ENCODE data around the gene FRMPD1. TPM values are rescaled to one million over a fixed set of nuclear protein-coding genes. Genes with fewer than 3 reads are reported as not detected.

FRMPD1 gene
- polyA plus RNA-seq, 2 of the 4 experiments (the other 2 are of a cell fraction): 0.01 TPM; not detected in 1

DNA sequence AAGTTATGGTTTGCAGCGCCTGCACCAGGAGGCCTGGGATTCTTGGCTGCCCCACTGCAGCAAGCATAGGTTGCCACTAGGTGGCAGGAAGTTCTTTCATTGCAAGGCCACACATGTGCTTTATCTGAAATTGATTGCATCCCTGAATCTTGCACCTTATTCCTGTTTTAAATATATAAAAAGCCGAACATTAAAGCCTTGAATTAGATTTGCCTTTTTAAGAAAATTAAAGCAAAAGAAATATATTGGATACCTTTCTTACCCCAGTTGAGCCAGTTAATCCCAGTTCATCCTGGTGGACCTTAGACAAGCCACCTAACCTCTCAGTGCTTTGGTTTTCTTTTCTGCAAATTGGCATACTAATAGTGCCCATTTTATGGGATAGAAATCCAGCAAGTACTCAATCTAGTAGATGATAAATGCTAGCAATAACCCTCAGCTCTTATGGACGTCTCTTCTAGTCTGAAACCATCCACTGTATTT lies 96.6 kb downstream of the FRMPD1 start:
- FAIRE-seq: peak; percentile 13
- TF ChIP-seq MYC (IDR thresholded peaks at IDR 0.05; ENCODE audit: borderline replicate concordance, low read length) (0 out of 2 replicates have a peak, but pooled peaks have one; percentile 72), RAD21 (conservative IDR thresholded peaks at IDR 0.05 in 1 of 2, IDR thresholded peaks at IDR 0.05 in 1 of 2) (peak; percentile 78 to 84), RFX5 (IDR thresholded peaks at IDR 0.05) (no peak), SMC3 (IDR thresholded peaks at IDR 0.05) (peak; percentile 64), RNF2 (IDR thresholded peaks at IDR 0.05; ENCODE audit: borderline replicate concordance, low read depth) (no peak), CEBPB (IDR thresholded peaks at IDR 0.05) (no peak), ZSCAN20 (CRISPR knock-in tag; IDR thresholded peaks at IDR 0.05) (no peak), FOSL2 (IDR thresholded peaks at IDR 0.05) (no peak), FOSL2 (CRISPR knock-in tag; IDR thresholded peaks at IDR 0.05) (no peak)
- TF ChIP-seq, protein P1, sequence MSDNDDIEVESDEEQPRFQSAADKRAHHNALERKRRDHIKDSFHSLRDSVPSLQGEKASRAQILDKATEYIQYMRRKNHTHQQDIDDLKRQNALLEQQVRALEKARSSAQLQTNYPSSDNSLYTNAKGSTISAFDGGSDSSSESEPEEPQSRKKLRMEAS (IDR thresholded peaks at IDR 0.05): peak; percentile 71
- TF ChIP-seq, protein P2, sequence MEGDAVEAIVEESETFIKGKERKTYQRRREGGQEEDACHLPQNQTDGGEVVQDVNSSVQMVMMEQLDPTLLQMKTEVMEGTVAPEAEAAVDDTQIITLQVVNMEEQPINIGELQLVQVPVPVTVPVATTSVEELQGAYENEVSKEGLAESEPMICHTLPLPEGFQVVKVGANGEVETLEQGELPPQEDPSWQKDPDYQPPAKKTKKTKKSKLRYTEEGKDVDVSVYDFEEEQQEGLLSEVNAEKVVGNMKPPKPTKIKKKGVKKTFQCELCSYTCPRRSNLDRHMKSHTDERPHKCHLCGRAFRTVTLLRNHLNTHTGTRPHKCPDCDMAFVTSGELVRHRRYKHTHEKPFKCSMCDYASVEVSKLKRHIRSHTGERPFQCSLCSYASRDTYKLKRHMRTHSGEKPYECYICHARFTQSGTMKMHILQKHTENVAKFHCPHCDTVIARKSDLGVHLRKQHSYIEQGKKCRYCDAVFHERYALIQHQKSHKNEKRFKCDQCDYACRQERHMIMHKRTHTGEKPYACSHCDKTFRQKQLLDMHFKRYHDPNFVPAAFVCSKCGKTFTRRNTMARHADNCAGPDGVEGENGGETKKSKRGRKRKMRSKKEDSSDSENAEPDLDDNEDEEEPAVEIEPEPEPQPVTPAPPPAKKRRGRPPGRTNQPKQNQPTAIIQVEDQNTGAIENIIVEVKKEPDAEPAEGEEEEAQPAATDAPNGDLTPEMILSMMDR (IDR thresholded peaks at IDR 0.05): peak; percentile 87
- TF ChIP-seq, protein P3, sequence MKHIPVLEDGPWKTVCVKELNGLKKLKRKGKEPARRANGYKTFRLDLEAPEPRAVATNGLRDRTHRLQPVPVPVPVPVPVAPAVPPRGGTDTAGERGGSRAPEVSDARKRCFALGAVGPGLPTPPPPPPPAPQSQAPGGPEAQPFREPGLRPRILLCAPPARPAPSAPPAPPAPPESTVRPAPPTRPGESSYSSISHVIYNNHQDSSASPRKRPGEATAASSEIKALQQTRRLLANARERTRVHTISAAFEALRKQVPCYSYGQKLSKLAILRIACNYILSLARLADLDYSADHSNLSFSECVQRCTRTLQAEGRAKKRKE (CRISPR knock-in tag; IDR thresholded peaks at IDR 0.05; ENCODE audit: low read depth): no peak
- TF ChIP-seq, protein P4, sequence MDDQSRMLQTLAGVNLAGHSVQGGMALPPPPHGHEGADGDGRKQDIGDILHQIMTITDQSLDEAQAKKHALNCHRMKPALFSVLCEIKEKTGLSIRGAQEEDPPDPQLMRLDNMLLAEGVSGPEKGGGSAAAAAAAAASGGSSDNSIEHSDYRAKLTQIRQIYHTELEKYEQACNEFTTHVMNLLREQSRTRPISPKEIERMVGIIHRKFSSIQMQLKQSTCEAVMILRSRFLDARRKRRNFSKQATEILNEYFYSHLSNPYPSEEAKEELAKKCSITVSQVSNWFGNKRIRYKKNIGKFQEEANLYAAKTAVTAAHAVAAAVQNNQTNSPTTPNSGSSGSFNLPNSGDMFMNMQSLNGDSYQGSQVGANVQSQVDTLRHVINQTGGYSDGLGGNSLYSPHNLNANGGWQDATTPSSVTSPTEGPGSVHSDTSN (IDR thresholded peaks at IDR 0.05): no peak
- Histone ChIP-seq H3K27ac (no peak overlapping the region), H3K9me3 (no peaks in the 10 kb centered on the region), H3K4me1 (no peaks in the 10 kb centered on the region), H3K4me3 (no peak overlapping the region), H3K4me2 (no peak overlapping the region)
- POLR2A ChIA-PET: no interaction called here
- peak; percentile 87 to 94 for ATAC-seq
- 25% methylated on average over 3 of the region's 3 CpGs for WGBS (ENCODE audit: missing lambda C conversion rate)
- CTCF ChIA-PET: interaction anchor here (0.7 to 2.1 kb wide), 12 partner anchors 10 to 694 kb away, joined by 3 to 11 read pairs (median 4); partner anchors contain the start of gene DCAF10
- peak; percentile 72 to 85 for DNase-seq (ENCODE audit: low read depth in 1 of 2, low spot score in 1 of 2)

DNA sequence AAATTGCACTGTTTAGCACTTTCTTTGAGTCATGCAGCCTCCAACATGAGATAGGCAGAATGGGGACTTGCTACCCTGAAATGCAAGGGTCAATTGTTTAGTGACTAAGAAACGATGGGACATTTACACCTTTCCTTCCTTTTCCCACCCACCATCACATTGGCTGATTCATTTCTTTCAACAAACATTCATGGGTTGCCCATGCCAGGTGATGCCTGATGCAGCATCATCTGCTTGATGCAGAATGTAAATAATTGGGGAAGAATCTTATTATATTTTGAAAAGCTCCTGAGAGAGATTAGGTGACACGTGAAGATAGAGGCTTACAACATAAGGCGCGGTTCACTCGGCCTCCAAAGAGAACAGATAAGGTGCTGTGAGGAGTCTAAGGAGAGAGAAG lies 98.4 kb downstream of the FRMPD1 start:
- WGBS (ENCODE audit: missing lambda C conversion rate): 77% methylated on average over 5 of the region's 5 CpGs
- FAIRE-seq: no peak
- no peak overlapping the region for H3K4me3 ChIP-seq

DNA sequence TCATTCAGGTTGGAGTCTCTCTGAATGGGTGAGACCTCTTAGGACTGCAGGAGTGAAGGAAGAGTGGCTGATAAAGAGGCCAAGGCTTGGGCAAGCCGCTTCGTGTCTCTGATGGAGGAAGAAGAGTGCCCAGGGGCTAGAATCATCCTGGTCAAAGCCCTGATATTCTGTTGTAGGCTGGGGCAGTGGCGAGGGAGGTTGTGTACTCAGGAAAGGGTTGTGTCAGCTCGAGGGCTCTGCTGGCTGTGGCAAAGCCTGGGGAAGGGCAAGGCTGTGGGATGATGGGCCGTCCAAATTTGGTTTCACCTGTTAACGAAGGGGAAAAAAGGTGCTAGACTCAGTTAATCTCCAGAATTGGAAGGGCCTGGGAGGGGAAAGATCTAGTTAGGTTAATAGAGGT lies 100.4 kb downstream of the FRMPD1 start:
- peaks cover 8% of the 10 kb centered on the region; the same call in 1 of the 3 replicates for H3K4me1 ChIP-seq
- H3K27ac ChIP-seq: no peak overlapping the region
- ChIA-PET POLR2A (interaction anchor here (0.6 to 0.7 kb wide), 2 partner anchors 46 to 99 kb away, joined by 3 to 4 read pairs; no protein-coding TSS in a partner anchor), CTCF (no interaction called here)
- no peak for ATAC-seq
- DNase-seq (ENCODE audit: low read depth in 1 of 2, low spot score in 1 of 2): no peak
- no peaks in the 10 kb centered on the region for H3K9me3 ChIP-seq
- no peak for FAIRE-seq
- H3K4me3 ChIP-seq: no peak overlapping the region
- WGBS (ENCODE audit: missing lambda C conversion rate): 76% methylated on average over 6 of the region's 6 CpGs
- H3K4me2 ChIP-seq: no peak overlapping the region
- TF ChIP-seq PHF8 (IDR thresholded peaks at IDR 0.05; ENCODE audit: borderline replicate concordance, low read depth) (no peak), MAFK (IDR thresholded peaks at IDR 0.05; ENCODE audit: partially characterized antibody) (no peak), CHD2 (IDR thresholded peaks at IDR 0.05; ENCODE audit: low read length, partially characterized antibody) (no peak), JUNB (IDR thresholded peaks at IDR 0.05) (no peak), POLR2AphosphoS2 (conservative IDR thresholded peaks at IDR 0.05; ENCODE audit: low read length) (no peak), CHD4 (IDR thresholded peaks at IDR 0.05; ENCODE audit: borderline replicate concordance) (no peak), CBX8 (IDR thresholded peaks at IDR 0.05) (no peak), NR3C1 (IDR thresholded peaks at IDR 0.05) (no peak), MAZ (IDR thresholded peaks at IDR 0.05; ENCODE audit: borderline replicate concordance, low read depth, low read length) (no peak), SMC3 (IDR thresholded peaks at IDR 0.05) (no peak), MYC (IDR thresholded peaks at IDR 0.05; ENCODE audit: borderline replicate concordance, low read length) (no peak), HOXA7 (CRISPR knock-in tag; IDR thresholded peaks at IDR 0.05) (no peak), ZC3H11A (IDR thresholded peaks at IDR 0.05) (no peak), ESRRA (IDR thresholded peaks at IDR 0.05; ENCODE audit: borderline replicate concordance, low read length) (no peak), NPAS2 (CRISPR knock-in tag; IDR thresholded peaks at IDR 0.05; ENCODE audit: borderline replicate concordance) (no peak), SREBF2 (IDR thresholded peaks at IDR 0.05) (no peak), RCOR1 (IDR thresholded peaks at IDR 0.05; ENCODE audit: low read depth, low read length) (no peak)
- TF ChIP-seq, protein P1 (IDR thresholded peaks at IDR 0.05): no peak

More for the DNA sequence above, 98.4 kb downstream of the FRMPD1 start:
- ChIA-PET CTCF (interaction anchor here (1.2 to 2.1 kb wide), 2 partner anchors 14 to 52 kb away, joined by 3 to 8 read pairs; partner anchors contain the start of gene DCAF10), POLR2A (no interaction called here)
- Histone ChIP-seq H3K27ac (no peak overlapping the region), H3K4me1 (no peaks in the 10 kb centered on the region), H3K4me2 (no peak overlapping the region), H3K9me3 (no peaks in the 10 kb centered on the region)
- no peak for DNase-seq (ENCODE audit: low read depth in 1 of 2, low spot score in 1 of 2)
- TF ChIP-seq, protein P5, sequence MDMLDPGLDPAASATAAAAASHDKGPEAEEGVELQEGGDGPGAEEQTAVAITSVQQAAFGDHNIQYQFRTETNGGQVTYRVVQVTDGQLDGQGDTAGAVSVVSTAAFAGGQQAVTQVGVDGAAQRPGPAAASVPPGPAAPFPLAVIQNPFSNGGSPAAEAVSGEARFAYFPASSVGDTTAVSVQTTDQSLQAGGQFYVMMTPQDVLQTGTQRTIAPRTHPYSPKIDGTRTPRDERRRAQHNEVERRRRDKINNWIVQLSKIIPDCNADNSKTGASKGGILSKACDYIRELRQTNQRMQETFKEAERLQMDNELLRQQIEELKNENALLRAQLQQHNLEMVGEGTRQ (IDR thresholded peaks at IDR 0.05): no peak
- no peak for TF ChIP-seq SMC3 (IDR thresholded peaks at IDR 0.05)
- TF ChIP-seq CHD2 (IDR thresholded peaks at IDR 0.05; ENCODE audit: low read length, partially characterized antibody): no peak
- no peak for ATAC-seq
